ENCODE data around the gene DOLK.
"Not testable (repeated sequence)": the region's sequence is repeated elsewhere in the genome, so short reads cannot be mapped to it uniquely, and the experiment has no call there.

Gene DOLK

GRCh38 chr9:128947527-128948301, at the start of gene DOLK, which contains the start of gene NUP188:
Gene DOLK (minus strand): TSS chr9:128947603. CDS start chr9:128947303, 300 bp downstream.
Gene NUP188 (plus strand): TSS chr9:128947699. CDS start chr9:128947720, 21 bp downstream.
- peak; percentile 71 for DNase-seq (ENCODE audit: low read depth, low spot score)

GRCh38 chr9:128995791-128996190, 48.4 kb upstream of the DOLK start:
- no peak for DNase-seq (ENCODE audit: low read depth, low spot score)

GRCh38 chr9:128992995-128993394, 45.6 kb upstream of the DOLK start:
- no peak for DNase-seq (ENCODE audit: low read depth, low spot score)

- DNase-seq (ENCODE audit: low read depth, low spot score): peak; percentile 20
Observed at GRCh38 chr9:128987805-128988204, 40.4 kb upstream of the DOLK start.

- DNase-seq (ENCODE audit: low read depth, low spot score): no peak
Observed at GRCh38 chr9:128986671-128987070, 39.3 kb upstream of the DOLK start.

- no peak for DNase-seq (ENCODE audit: low read depth, low spot score)
Observed at GRCh38 chr9:128983536-128983935, 36.1 kb upstream of the DOLK start.

- no peak for DNase-seq (ENCODE audit: low read depth, low spot score)
Observed at GRCh38 chr9:128979111-128979510, 31.7 kb upstream of the DOLK start.

GRCh38 chr9:128972956-128973355, 25.6 kb upstream of the DOLK start:
- DNase-seq (ENCODE audit: low read depth, low spot score): no peak

- no peak for DNase-seq (ENCODE audit: low read depth, low spot score)
Observed at GRCh38 chr9:128969491-128969890, 22.1 kb upstream of the DOLK start.

- DNase-seq (ENCODE audit: low read depth, low spot score): not testable (repeated sequence)
Observed at GRCh38 chr9:128961403-128961802, 14.0 kb upstream of the DOLK start.

- no peak for DNase-seq (ENCODE audit: low read depth, low spot score)
Observed at GRCh38 chr9:128947277-128947526, 201 bp downstream of the DOLK start.

GRCh38 chr9:128946571-128947276, 679 bp downstream of the DOLK start:
- no peak for DNase-seq (ENCODE audit: low read depth, low spot score)

- no peak for DNase-seq (ENCODE audit: low read depth, low spot score)
Observed at GRCh38 chr9:128945798-128946501, 1.5 kb downstream of the DOLK start.

GRCh38 chr9:128944966-128945365, 2.4 kb downstream of the DOLK start:
- not testable (repeated sequence) for DNase-seq (ENCODE audit: low read depth, low spot score)

- no peak for DNase-seq (ENCODE audit: low read depth, low spot score)
Observed at GRCh38 chr9:128943832-128944620, 3.4 kb downstream of the DOLK start.

- no peak for DNase-seq (ENCODE audit: low read depth, low spot score)
Observed at GRCh38 chr9:128940946-128941755, 6.3 kb downstream of the DOLK start.

- DNase-seq (ENCODE audit: low read depth, low spot score): no peak
Observed at GRCh38 chr9:128940271-128940921, 7.0 kb downstream of the DOLK start.

- no peak for DNase-seq (ENCODE audit: low read depth, low spot score)
Observed at GRCh38 chr9:128937310-128938165, 9.9 kb downstream of the DOLK start.

GRCh38 chr9:128936171-128936865, 11.1 kb downstream of the DOLK start:
- DNase-seq (ENCODE audit: low read depth, low spot score): no peak

Measured in brain pericyte (primary cell).